Superior temporal gyrus (tissue), 1 donor: ENCODE measurements around the gene POLR2F.

ENCODE experiments used
- DNase-seq: peaks from one replicate; pipeline ENCODE4 v3.0.0-alpha.2; 2016; ENCODE audit errors: extremely low spot score

Gene POLR2F

DNA sequence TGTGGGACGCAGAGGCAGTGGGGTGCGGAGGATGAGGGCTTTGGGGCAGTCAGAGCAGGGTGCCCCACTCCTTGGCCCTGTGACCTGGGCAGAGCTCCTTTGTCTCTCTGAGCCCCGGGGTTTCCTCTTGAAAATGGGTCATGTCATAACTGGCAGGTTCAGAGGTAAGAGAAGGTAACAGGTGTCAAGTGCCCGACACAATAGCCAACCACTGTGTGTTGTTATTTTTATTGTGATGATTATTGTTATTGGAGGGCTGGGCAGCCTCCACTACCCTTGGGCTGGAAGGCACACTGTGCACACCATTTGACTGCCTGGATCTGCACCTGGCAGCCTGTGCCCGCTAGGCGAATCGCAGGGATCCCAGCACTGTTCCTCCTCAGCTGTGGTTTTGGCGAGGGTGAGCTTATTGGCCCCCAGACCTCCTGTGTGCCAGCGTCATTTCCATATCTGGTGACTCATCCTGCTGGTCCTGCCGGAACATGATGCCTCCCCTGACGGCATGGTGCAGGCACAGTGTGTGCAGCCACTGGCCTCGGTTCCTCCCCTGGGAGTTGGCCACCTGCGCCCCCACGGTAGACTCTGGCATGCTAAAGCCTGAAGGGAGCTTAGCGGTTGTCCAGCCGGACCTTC lies 46.3 kb downstream of the POLR2F start:
- DNase-seq = no peak

DNA sequence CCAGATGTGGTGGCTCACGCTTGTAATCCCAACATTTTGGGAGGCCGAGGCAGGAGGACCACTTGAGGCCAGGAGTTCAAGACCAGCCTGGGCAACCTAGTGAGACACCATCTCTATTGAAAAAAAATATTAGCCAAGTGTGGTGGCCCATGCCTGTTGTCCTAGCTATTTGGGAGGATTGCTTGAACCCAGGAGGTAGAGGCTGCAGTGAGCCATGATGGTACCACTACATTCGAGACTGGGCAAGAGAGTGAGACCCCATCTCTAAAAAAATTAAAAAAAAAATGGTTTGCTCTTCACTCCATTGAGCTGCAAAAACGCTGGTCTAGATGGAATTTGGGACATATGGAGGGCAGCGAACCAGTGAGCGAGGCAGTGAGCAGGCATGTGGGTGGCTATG lies 52.4 kb downstream of the POLR2F start:
- no peak for DNase-seq

DNA sequence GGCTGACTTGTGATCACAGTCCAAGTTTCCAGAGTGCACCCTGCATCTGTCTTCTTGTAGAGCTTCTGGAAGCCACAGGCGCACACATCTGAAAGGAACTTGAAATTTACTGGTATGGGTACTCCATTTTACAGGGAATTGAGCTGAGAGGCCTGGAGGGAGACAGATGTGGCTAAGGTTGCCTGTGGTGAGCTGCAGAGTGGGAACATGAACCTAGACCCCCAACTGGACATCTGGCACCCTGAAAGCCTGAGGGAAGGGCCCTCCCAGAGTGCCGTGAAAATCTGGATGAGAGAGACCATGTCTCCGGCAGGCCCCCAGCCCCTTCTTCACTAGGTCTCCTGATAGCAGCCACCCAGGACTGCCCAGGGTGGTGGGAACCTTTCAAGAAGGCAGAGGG lies 53.4 kb downstream of the POLR2F start:
- no peak for DNase-seq

DNA sequence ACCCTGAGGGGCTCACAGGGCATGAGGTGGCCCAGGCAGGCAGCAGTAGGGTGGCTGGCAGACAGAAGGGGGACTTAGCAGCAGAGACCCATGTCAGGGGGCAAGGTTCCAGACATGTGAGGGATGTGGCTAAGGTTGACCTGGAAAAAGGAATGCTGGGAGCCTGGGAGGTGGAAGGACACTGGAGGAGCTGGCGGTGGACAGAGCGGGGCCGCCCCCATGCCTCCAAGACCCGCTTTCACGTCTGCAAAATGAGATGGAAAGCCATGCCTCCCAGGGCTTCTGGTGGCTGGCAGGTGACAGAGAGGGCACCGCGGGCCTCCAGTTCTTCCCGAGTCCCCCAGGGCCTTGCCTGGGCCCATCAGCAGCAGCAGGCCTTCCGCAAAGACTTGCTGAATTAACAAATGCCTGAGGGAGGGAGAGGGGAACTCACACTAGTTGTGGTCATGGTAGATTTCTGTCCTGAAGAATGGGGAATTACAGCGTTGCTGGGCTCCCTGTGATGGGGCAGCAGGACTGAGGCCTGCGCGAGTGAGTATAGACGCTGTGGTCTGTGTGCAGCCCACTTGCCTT lies 53.9 kb downstream of the POLR2F start:
- DNase-seq = no peak

DNA sequence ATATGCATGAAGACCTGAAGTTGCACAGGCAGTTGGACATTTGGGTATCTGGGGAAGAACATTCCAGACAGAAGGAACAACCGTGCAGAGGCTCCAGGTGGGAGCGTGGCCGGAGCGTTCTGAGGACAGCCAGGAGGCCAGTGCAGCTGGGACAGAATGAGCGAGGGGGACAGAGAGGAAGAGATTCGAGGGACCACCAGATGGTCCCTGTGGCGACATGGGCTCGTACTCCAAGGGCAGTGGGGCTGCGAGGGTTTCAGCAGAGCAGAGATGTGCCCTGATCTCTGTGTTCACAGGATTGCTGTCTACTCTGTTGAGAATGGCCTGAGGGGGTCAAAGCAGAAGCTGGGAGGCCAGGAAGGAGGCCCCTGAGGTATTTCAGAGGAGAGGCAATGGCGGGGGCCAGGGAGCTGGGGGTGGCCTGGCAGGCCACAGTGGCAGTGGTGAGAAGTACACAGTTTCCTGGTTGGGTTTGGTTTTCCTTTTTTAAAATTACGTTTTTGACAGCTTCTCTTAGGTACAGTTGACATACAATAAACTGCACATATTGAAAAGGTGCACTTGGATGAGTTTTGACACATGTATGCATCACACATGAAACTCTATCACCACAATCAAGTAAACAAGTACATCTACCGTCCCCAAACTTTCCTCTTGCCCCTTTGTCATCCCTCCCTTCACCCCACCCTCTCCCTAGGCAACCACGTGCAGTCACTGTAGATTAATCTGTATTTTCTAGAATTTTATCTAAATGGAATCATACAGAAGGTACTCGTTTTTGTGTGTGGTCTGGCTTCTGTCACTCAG lies 55.7 kb downstream of the POLR2F start:
- DNase-seq = no peak

DNA sequence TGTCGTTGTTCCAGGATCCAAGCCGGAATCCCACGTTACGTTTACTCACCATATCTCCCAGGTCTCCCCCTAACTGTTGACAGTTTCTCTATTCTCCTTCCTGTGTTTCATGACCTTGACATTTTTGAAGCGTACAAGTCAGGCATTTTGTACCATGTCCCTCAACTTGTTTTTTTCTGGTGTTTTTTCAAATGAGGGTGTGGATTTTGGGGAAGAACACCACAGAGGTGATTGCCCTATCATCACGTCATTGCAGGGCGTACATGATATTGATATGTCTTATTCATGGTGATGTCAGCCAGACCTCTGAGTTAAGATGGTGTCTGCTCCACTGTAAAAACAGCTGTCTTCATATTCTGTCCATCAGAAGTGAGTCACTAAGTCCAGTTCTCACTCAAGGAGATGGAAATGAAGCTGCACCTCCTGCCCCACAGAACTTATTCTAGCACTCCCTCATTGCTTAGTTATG lies 59.1 kb downstream of the POLR2F start:
- DNase-seq = no peak

DNA sequence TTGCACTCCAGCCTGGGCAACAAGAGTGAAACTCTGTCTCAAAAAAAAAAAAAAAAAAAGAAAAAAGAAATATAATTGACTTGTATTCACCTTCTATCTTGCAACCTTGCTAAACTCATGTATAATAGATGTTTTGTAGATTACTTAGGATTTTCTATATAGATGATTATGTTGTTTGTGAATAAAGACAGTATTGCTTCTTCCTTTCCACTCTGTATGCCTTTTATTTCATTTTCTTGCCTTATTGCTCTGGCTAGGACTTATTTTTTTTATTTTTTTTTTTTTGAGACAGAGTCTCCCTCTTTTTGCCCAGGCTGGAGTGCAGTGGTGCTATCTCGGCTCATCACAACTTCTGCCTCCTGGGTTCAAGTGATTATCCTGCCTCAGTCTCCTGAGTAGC lies 60.6 kb downstream of the POLR2F start:
- no peak for DNase-seq

DNA sequence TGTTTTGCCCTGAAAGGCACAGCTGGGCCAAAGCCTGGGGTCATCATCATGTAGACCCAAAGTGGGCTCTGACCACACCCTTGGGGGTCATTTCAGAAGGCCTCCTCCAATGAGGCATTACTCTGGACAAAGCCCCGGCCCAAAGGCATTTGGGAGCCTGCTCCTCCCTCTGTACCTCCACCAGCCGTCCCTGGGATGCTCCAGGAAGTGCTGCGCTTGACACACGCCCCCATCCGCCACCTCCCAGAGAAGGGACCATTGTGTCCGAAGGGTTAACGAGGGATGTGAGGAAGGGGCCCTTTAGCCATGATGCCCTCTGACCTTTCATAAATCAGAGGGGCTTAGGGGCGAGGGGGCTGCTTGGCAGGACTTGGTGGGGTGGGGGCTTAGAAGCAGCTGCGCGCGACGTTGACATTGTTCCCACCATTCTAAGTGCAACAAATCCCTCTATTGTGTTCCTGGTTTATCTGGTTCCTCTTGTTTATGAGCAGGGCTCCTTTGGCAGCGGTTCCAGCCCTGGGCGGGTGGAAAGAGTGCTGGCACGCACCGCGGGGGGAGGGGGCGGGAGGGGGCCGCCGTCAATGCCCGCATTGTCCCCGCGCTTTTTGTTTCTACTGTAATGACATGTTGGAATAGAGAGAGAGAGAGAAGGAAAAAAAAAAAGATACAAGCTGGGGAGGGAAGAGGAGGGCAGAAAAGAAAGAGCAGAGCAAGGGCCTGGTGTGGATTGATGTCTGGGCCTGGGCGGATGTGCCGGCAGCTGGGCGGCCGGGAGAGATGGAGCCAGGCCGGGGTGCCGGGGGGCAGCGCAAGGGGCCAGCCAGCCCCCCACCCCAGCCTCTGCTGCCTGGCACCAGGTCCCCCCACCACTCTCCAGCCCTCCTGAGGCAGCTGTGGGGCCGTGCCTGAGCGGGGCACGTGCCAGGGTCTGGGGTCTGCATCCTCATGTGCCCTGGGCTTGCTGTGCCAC lies 63.0 kb downstream of the POLR2F start:
- DNase-seq = peak; percentile 95

DNA sequence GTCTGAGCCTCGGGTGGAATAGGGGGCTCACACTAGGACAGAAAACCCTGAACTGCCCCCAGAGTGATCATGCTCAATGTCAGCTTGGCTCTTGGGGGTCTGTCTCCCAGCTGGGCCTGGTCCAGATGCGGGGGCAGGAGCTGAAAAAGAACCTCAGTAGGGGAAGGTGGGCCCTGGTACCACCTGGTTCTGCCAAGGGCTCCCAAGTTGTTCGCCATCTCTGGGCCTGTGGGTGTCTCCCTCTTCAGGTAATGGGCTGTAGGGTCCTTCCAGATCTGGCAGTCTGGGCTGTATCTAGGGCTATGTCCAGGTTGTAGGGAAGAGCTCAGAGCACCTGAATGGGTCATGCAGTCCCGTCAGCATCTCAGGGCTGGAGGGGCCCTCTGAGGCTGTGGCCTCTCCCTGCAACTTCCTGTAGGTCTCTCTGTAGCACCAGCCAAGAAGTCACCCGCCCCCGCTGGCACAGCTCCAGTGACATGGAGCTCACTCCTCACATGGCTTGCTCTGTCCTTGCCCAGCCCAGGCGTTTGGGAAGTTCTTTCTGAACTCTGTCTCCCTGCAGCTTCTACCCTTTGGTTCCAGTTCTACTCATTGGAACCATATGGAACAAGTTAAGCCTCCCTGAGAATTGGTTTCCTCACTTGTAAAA lies 63.9 kb downstream of the POLR2F start:
- DNase-seq = peak; percentile 88

DNA sequence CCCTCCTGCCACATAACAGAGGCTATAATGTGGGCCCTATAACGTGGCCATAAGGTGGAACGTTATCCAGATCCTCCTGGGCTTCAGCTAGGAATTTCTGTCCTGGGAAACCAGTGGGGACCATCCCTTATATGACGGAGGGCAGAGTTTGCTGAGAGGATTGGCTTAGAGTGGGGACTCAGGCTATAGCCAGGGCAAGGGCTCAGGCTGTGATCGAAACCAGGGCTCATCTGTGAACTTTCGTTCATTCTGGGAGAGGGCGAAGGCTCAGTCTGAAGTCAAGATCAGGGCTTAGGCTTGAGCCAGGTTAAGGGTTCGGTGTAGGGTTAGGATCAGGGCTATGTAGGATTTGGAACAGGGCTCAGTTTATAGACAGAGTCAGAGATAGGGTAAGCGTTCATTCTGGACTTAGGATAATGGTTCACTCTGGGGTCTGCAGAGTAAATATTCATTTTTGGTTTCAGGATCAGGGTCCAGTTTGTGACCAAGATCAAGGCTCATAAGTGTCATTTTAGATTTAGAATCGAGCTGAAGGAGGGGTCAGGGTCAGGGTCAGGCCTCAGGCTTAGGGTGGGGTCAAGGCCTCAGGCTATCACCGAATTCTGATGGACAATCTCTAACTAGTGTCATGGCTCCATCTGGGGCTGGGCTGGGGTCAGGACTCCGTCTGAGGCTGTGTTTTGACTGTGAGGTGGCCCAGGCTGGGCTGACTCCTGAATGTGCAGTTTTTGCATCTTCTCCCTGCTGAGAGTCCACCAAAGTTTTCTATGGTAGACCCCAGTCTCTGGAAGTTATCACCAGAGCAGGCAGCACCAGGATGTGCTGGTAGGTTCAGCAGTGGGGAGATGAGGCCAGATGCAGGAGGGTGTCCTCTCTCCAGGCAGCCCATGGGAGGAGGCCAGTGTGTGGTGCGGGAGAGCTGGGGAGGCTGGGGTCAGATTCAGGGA lies 64.7 kb downstream of the POLR2F start:
- DNase-seq = no peak
